Neuronal stem cell (in vitro differentiated cells): ENCODE data around the gene METTL9. TPM values are rescaled to one million over a fixed set of nuclear protein-coding genes. Genes with fewer than 3 reads are reported as not detected.

ENCODE experiments used
- small RNA-seq: library from polyadenylated mRNA; stranded (forward); fragments of <200 nt; extraction: miRNeasy Mini kit (QIAGEN cat#:217004); gene quantifications from one replicate; pipeline ENCODE3, GENCODE V24; 2013; ENCODE audit not compliant: insufficient read depth

The METTL9 gene

Small RNA genes lying within 50 kb of the gene (small RNA-seq; reads per million reads assigned to genes)
- not detected for gene RF00478
- gene RNU6-1005P: not detected
- not detected for gene RNU6-196P
